K562 (cell line): ENCODE measurements around the gene PLEKHG4B. TPM values are rescaled to one million over a fixed set of nuclear protein-coding genes. Genes with fewer than 3 reads are reported as not detected.

Source experiments
- ATAC-seq: fragments of 200-7000 bp; cut with Tn5 transposase; 3 replicates; pipeline ENCODE4 v1.9.1; 2020; ENCODE audit warnings: moderate library complexity
- BruUV-seq: library from RNA; stranded (reverse); fragments of 400-500 nt; replicated peaks from 2 replicates; lab custom pipeline; 2021; lab: Mats Ljungman, UMichigan
- CTCF ChIA-PET: fragments of 300-600 bp; formaldehyde crosslinking; extraction: SDS; loops from one replicate; lab custom pipeline; 2021; ENCODE audit warnings: low intra/inter-chr PET ratio; lab: Yijun Ruan, JAX
- POLR2A ChIA-PET: fragments of 300-600, 350-650 bp; sonication (Branson Sonifier 250); formaldehyde crosslinking; extraction: SDS; loops from one replicate; lab custom pipeline; 2021; ENCODE audit warnings: antibody characterized with exemption, inconsistent platforms; lab: Yijun Ruan, JAX
- DNase-seq, 4 experiments: peaks; one replicate each; pipeline versions ENCODE4 v3.0.0 to v3.0.0-alpha.2; 2011 to 2018; ENCODE audit warnings: low spot score in 3 of 4, mixed read lengths in 3 of 4; ENCODE audit errors: extremely low read depth in 1 of 4
- FAIRE-seq: peaks from 2 replicates; lab custom pipeline; 2011; peaks lifted over from hg19 to GRCh38; lab: Jason Lieb, UNC
- H2AFZ ChIP-seq: 2 replicates; pipeline ENCODE4 v1.6.0; 2011; ENCODE audit warnings: low read depth, low read length, control low read depth, inconsistent platforms
- H3K27ac ChIP-seq: fragments of 200-600 bp; 3 replicates; pipeline ENCODE4 v1.8.0; 2011; ENCODE audit warnings: low read depth, mild to moderate bottlenecking, control low read depth, inconsistent platforms, low read length, moderate library complexity, mixed read lengths; ENCODE audit errors: extremely low read depth
- H3K27me3 ChIP-seq, 2 experiments: fragments of 300-600 bp in 1 of 2; 2 replicates in 1 of 2; 3 replicates in 1 of 2; pipeline versions ENCODE4 v1.6.0 to v1.8.0; 2011; ENCODE audit warnings: inconsistent platforms in 2 of 2, low read length in 2 of 2, mild to moderate bottlenecking in 1 of 2, mixed read lengths in 1 of 2, moderate library complexity in 1 of 2; ENCODE audit not compliant: control insufficient read depth in 2 of 2, insufficient read depth in 2 of 2
- H3K36me3 ChIP-seq: fragments of 300-600 bp; 3 replicates; pipeline ENCODE4 v1.8.0; 2011; ENCODE audit warnings: mild to moderate bottlenecking, low read length, inconsistent platforms; ENCODE audit not compliant: control insufficient read depth, insufficient read depth
- H3K4me1 ChIP-seq, 2 experiments: fragments of 200-600 bp in 1 of 2; replicated peaks in 1 of 2; 2 replicates in 1 of 2; 3 replicates in 1 of 2; pipeline versions ENCODE4 v1.5.1 to v1.8.0; 2011; ENCODE audit warnings: inconsistent platforms in 2 of 2, low read length in 2 of 2, mild to moderate bottlenecking in 1 of 2, mixed read lengths in 1 of 2, moderate library complexity in 1 of 2; ENCODE audit not compliant: control insufficient read depth in 2 of 2, insufficient read depth in 2 of 2
- H3K4me2 ChIP-seq: 2 replicates; pipeline ENCODE4 v1.6.1; 2011; ENCODE audit warnings: low read length, control low read depth, inconsistent platforms, mixed read lengths; ENCODE audit not compliant: insufficient read depth
- H3K4me3 ChIP-seq: fragments of 200-600 bp; sonication (generic), shearing (Covaris generic); 2 replicates; pipeline ENCODE4 v1.5.1; 2016; ENCODE audit warnings: control low read depth, inconsistent platforms
- H3K79me2 ChIP-seq: fragments of 200-600 bp; 3 replicates; pipeline ENCODE4 v1.8.0; 2011; ENCODE audit warnings: low read length, inconsistent platforms; ENCODE audit not compliant: control insufficient read depth, insufficient read depth
- H3K9ac ChIP-seq, 2 experiments: 2 replicates each; pipeline versions ENCODE4 v1.6.0 to v1.6.1; 2011; ENCODE audit warnings: low read depth in 2 of 2, low read length in 2 of 2, control low read depth in 1 of 2, inconsistent platforms in 1 of 2, mild to moderate bottlenecking in 1 of 2, mixed read lengths in 1 of 2; ENCODE audit not compliant: insufficient read depth in 1 of 2
- H3K9me1 ChIP-seq: one replicate; pipeline ENCODE4 v1.6.0; 2011; ENCODE audit warnings: inconsistent platforms, mild to moderate bottlenecking, low read length, moderate library complexity; ENCODE audit not compliant: control insufficient read depth, insufficient read depth
- H3K9me3 ChIP-seq: replicated peaks from 2 replicates; pipeline ENCODE4 v1.5.1; 2011; ENCODE audit warnings: low read depth, low read length, inconsistent platforms; ENCODE audit not compliant: control insufficient read depth, insufficient read depth
- H4K20me1 ChIP-seq: replicated peaks from 2 replicates; pipeline ENCODE4 v1.6.1; 2011; ENCODE audit warnings: low read length, inconsistent platforms, mixed read lengths; ENCODE audit not compliant: control insufficient read depth, insufficient read depth
- CBX1 ChIP-seq: sonication (generic); IDR thresholded peaks from 2 replicates; pipeline ENCODE4 v1.6.1; 2016; ENCODE audit warnings: antibody characterized with exemption, low read depth, mild to moderate bottlenecking
- E2F5 ChIP-seq: sonication (generic); formaldehyde crosslinking; IDR thresholded peaks from 2 replicates; pipeline ENCODE4 v1.8.0; 2022; ENCODE audit warnings: mild to moderate bottlenecking, missing genetic modification reagents
- HEY1 ChIP-seq: fragments of 250-450 bp; sonication (Bioruptor Pico); IDR thresholded peaks from 2 replicates; pipeline ENCODE4 v1.5.0; 2020; ENCODE audit warnings: mild to moderate bottlenecking, moderate library complexity, borderline replicate concordance
- HINFP ChIP-seq: fragments of 450-650 bp; conservative IDR thresholded peaks from 2 replicates; pipeline ENCODE4 v1.6.1; 2016; ENCODE audit warnings: missing genetic modification characterization, low read depth, mild to moderate bottlenecking, control low read depth, missing compliant biosample characterization
- POLR2AphosphoS2 ChIP-seq: IDR thresholded peaks from 2 replicates; pipeline ENCODE4 v1.6.1; 2012; ENCODE audit warnings: low read length, improper control_type of control experiment
- POLR2AphosphoS5 ChIP-seq: IDR thresholded peaks from 2 replicates; pipeline ENCODE4 v1.6.1; 2011; ENCODE audit warnings: mild to moderate bottlenecking, low read depth, low read length, moderate library complexity; ENCODE audit not compliant: control insufficient read depth, insufficient read depth
- RBM14 ChIP-seq: fragments of 200-400 bp; formaldehyde crosslinking; IDR thresholded peaks from 2 replicates; pipeline ENCODE4 v1.6.1; 2018; ENCODE audit warnings: low read depth, mild to moderate bottlenecking, low read length, moderate library complexity, borderline replicate concordance; ENCODE audit not compliant: insufficient read depth
- XRCC3 ChIP-seq: fragments of 450-650 bp; IDR thresholded peaks from 2 replicates; pipeline ENCODE4 v1.6.1; 2017; ENCODE audit warnings: mild to moderate bottlenecking, moderate library complexity
- ZNF324 ChIP-seq: fragments of 250-450 bp; sonication (Bioruptor Pico); IDR thresholded peaks from 2 replicates; pipeline ENCODE4 v1.4.0; 2020; ENCODE audit warnings: mild to moderate bottlenecking
- ZNF384 ChIP-seq: IDR thresholded peaks from 2 replicates; pipeline ENCODE4 v1.6.1; 2012; ENCODE audit warnings: low read depth, low read length, improper control_type of control experiment
- ZNF518B ChIP-seq: fragments of 250-450 bp; sonication (Bioruptor Pico); IDR thresholded peaks from 2 replicates; pipeline ENCODE4 v1.5.0; 2021; ENCODE audit warnings: mild to moderate bottlenecking, moderate library complexity
- WGBS: fragments of 100-300 bp; shearing (Covaris generic); methylation state at CpG from one replicate; pipeline ENCODE4 v1.1.6; 2016; ENCODE audit warnings: low coverage, mixed read lengths; ENCODE audit not compliant: insufficient coverage; ENCODE audit errors: missing lambda C conversion rate; 5-methylcytosine and 5-hydroxymethylcytosine counted together
- in situ Hi-C: fragments of 300-500 bp; cut with MboI; formaldehyde crosslinking; loops from 4 replicates; pipeline ENCODE4 v1.15.0; 2018; ENCODE audit warnings: inconsistent platforms, mixed read lengths
- intact Hi-C: fragments of 100-400 bp; cut with micrococcal nuclease; formaldehyde crosslinking; loops from 2 replicates; pipeline ENCODE4 v1.14.2; 2022
- polyA plus RNA-seq, 8 experiments: library from polyadenylated mRNA; depleted of rRNA in 4 of 8; stranded (reverse) in 5 of 8; unstranded in 3 of 8; fragments of >200 nt; fragmentation: Nextera tagmentation in 2 of 8; fragmentation: Illumina TruSeq in 1 of 8; extraction: Ambion mirVana in 2 of 8; extraction: Trizol in 1 of 8; gene quantifications; 2 replicates each; pipeline versions ENCODE4 v1.2.1 to v1.2.3, GENCODE V29; 2011 to 2014; ENCODE audit warnings: inconsistent platforms in 1 of 8, missing spikeins in 1 of 8
- total RNA-seq, 7 experiments: library from RNA; depleted of rRNA in 6 of 7; stranded (reverse); fragments of >200 nt in 6 of 7; fragmentation: Illumina TruSeq in 2 of 7; extraction: Trizol in 2 of 7; gene quantifications; 2 replicates each; pipeline versions ENCODE4 v1.2.1 to v1.2.3, GENCODE V29; 2011 to 2021; ENCODE audit warnings: low replicate concordance in 1 of 7

Gene PLEKHG4B
- total and polyA plus RNA-seq, 9 of the 15 experiments (the other 6 are each of a cell fraction or from before 2014, with no cell fraction given), result 0.02 TPM; not detected in 8

GRCh38 chr5:204001-204400 is 112.0 kb downstream of the PLEKHG4B start:
- no TSS peak for BruUV-seq

More at GRCh38 chr5:204001-204400, 112.0 kb downstream of the PLEKHG4B start:
- in situ Hi-C loops (no loop called here), intact Hi-C loops (no loop called here)
- no peak overlapping the region for H3K4me3 ChIP-seq
- H3K27me3 ChIP-seq, result no peaks in the 10 kb centered on the region
- no peak for ATAC-seq
- H3K79me2 ChIP-seq, result peaks cover 28% of the 10 kb centered on the region
- H3K4me2 ChIP-seq, result no peak overlapping the region
- no peak overlapping the region for H3K9ac ChIP-seq
- WGBS, result 85% methylated on average over 6 of the region's 6 CpGs
- FAIRE-seq, result no peak
- H3K27ac ChIP-seq, result no peak overlapping the region
- H3K4me1 ChIP-seq, result peaks cover 24 to 39% of the 10 kb centered on the region in 2 experiments
- CTCF ChIA-PET, result no interaction called here
- no peak for TF ChIP-seq ZNF384
- no peak for TF ChIP-seq RBM14
- TF ChIP-seq XRCC3, result no peak
- TF ChIP-seq ZNF518B (CRISPR knock-in tag), result no peak
- no peak for TF ChIP-seq HEY1 (CRISPR knock-in tag)
- no peak for TF ChIP-seq HINFP (tag)
- TF ChIP-seq E2F5 (CRISPR knock-in tag), result no peak
- no peak for TF ChIP-seq POLR2AphosphoS2
- TF ChIP-seq POLR2AphosphoS5, result no peak
- TF ChIP-seq CBX1, result no peak
- TF ChIP-seq ZNF324, result no peak
- TF ChIP-seq, all 486 proteins: peak for 0
- Histone ChIP-seq H3K9me3 (no peaks in the 10 kb centered on the region), H2AFZ (no peak overlapping the region), H3K9me1 (no peaks in the 10 kb centered on the region), H4K20me1 (peaks cover 26% of the 10 kb centered on the region), H3K36me3 (peaks cover 28% of the 10 kb centered on the region)
- DNase-seq, result no peak
- POLR2A ChIA-PET, result interaction anchor here (1.5 kb wide), 1 partner anchor 9 kb away, joined by 7 read pairs; no protein-coding TSS in a partner anchor
